Measurements from ENCODE around the gene CHST1. TPM values are rescaled to one million over a fixed set of nuclear protein-coding genes. Genes with fewer than 3 reads are reported as not detected.

Gene CHST1
- total RNA-seq, 1 donor, result 1.1 TPM

DNA sequence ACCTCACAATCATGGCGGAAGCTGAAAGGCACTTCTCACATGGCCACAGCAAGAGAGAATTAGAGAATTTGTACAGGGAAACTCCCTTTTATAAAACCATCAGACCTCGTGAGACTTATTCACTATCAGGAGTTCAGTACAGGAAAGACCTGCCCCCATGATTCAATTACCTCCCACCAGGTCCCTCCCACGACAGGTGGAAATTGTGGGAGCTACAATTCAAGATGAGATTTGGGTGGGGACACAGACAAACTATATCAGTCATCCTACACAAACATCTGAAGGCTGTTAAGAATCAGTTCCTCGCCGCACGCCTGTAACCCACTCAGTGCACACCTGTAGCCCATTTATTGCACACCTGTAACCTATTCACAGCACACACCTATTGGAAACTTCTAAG lies 39.8 kb downstream of the CHST1 start:
- no peaks in the 10 kb centered on the region for H4K20me1 ChIP-seq (ENCODE audit: insufficient read depth, low read length)
- H3K27me3 ChIP-seq (ENCODE audit: insufficient read depth, low read length), result peaks cover 3% of the 10 kb centered on the region
- TF ChIP-seq, protein P1, sequence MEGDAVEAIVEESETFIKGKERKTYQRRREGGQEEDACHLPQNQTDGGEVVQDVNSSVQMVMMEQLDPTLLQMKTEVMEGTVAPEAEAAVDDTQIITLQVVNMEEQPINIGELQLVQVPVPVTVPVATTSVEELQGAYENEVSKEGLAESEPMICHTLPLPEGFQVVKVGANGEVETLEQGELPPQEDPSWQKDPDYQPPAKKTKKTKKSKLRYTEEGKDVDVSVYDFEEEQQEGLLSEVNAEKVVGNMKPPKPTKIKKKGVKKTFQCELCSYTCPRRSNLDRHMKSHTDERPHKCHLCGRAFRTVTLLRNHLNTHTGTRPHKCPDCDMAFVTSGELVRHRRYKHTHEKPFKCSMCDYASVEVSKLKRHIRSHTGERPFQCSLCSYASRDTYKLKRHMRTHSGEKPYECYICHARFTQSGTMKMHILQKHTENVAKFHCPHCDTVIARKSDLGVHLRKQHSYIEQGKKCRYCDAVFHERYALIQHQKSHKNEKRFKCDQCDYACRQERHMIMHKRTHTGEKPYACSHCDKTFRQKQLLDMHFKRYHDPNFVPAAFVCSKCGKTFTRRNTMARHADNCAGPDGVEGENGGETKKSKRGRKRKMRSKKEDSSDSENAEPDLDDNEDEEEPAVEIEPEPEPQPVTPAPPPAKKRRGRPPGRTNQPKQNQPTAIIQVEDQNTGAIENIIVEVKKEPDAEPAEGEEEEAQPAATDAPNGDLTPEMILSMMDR (IDR thresholded peaks at IDR 0.05; ENCODE audit: extremely low read depth, low read depth, low read length), result no peak
- H2AFZ ChIP-seq (ENCODE audit: low read length), result no peak overlapping the region
- DNase-seq (ENCODE audit: insufficient read length, low spot score, missing footprints), result no peak
- no peaks in the 10 kb centered on the region for H3K79me2 ChIP-seq (ENCODE audit: insufficient read depth, low read length)
- H3K4me3 ChIP-seq (ENCODE audit: insufficient read depth, low read length), result no peak overlapping the region
- H3K4me2 ChIP-seq (ENCODE audit: insufficient read depth, low read length), result no peak overlapping the region
- no peaks in the 10 kb centered on the region for H3K36me3 ChIP-seq (ENCODE audit: insufficient read depth, low read length)
- no peak overlapping the region for H3K27ac ChIP-seq (ENCODE audit: low read depth, low read length)
- no peaks in the 10 kb centered on the region for H3K4me1 ChIP-seq (ENCODE audit: insufficient read depth, low read length)
- peaks cover 3% of the 10 kb centered on the region for H3K9me3 ChIP-seq (ENCODE audit: low read depth, low read length)

DNA sequence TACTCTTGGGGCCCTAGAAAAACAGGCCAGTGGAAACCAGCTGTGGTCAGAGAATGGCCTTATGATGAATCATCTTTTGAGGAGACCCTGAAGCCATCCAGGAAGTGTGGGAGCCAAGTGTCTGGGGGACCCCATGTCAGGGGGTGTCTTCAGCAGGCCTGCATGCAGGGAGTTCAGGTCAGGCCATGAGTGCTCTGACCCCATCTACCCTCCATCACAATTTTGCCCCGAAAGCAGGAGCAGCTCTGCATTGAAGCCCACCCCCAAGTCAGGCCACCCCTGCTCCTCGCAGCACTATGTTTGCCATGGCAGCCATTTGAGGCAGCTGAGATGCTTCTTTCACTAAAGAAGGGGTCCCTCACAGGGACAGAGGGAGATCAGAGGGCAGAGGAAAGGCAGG lies 41.3 kb downstream of the CHST1 start:
- TF ChIP-seq, protein P1 (IDR thresholded peaks at IDR 0.05; ENCODE audit: extremely low read depth, low read depth, low read length), result no peak
- no peak overlapping the region for H3K4me2 ChIP-seq (ENCODE audit: insufficient read depth, low read length)
- H3K4me1 ChIP-seq (ENCODE audit: insufficient read depth, low read length), result no peaks in the 10 kb centered on the region
- no peaks in the 10 kb centered on the region for H3K79me2 ChIP-seq (ENCODE audit: insufficient read depth, low read length)
- no peaks in the 10 kb centered on the region for H4K20me1 ChIP-seq (ENCODE audit: insufficient read depth, low read length)
- peaks cover 3% of the 10 kb centered on the region for H3K9me3 ChIP-seq (ENCODE audit: low read depth, low read length)
- no peaks in the 10 kb centered on the region for H3K36me3 ChIP-seq (ENCODE audit: insufficient read depth, low read length)
- H3K27ac ChIP-seq (ENCODE audit: low read depth, low read length), result no peak overlapping the region
- DNase-seq (ENCODE audit: insufficient read length, low spot score, missing footprints), result no peak
- no peak overlapping the region for H2AFZ ChIP-seq (ENCODE audit: low read length)
- no peak overlapping the region for H3K4me3 ChIP-seq (ENCODE audit: insufficient read depth, low read length)
- peaks cover 3% of the 10 kb centered on the region for H3K27me3 ChIP-seq (ENCODE audit: insufficient read depth, low read length)

DNA sequence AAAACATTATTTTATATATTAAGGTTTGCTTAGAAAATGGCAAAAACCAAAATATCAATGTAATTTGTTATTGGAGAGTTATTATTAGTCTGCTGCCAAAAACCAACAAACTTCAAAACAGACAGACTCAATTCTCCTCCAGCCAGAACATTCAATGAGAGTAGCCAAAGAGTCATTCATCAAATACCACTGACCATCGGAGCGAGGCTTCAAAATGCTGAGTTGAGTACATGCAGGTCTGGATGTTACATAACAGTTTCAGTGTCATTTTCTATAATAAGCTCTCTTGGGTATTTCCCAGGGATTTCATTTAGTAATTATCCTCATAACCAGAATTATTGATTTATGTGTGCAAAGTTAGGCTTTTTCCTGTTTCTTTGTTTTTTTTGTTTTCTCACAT lies 42.6 kb downstream of the CHST1 start:
- no peaks in the 10 kb centered on the region for H3K79me2 ChIP-seq (ENCODE audit: insufficient read depth, low read length)
- H2AFZ ChIP-seq (ENCODE audit: low read length), result no peak overlapping the region

DNA sequence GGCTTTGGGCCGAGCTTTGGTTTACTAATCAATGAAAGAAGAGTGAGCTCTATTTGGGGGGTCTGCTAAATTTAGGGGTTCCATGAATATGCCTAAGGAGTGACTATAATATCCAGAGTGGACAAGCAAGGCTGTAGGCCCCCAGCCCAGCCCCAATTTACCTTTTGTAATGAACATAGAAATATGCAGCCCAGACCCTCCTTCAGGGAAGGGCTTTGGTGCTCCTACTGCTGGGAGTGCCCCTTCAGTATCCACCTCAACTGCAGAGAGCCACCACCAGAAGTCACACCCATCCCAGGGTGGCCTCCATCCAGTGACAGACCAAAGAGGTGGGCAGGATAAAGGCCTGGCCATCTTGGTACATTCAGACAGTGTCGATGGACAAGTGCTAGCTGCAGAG lies 43.1 kb downstream of the CHST1 start:
- H3K4me2 ChIP-seq (ENCODE audit: insufficient read depth, low read length), result no peak overlapping the region
- no peaks in the 10 kb centered on the region for H4K20me1 ChIP-seq (ENCODE audit: insufficient read depth, low read length)
- H3K27me3 ChIP-seq (ENCODE audit: insufficient read depth, low read length), result peaks cover 14% of the 10 kb centered on the region
- no peaks in the 10 kb centered on the region for H3K4me1 ChIP-seq (ENCODE audit: insufficient read depth, low read length)
- no peaks in the 10 kb centered on the region for H3K36me3 ChIP-seq (ENCODE audit: insufficient read depth, low read length)
- H2AFZ ChIP-seq (ENCODE audit: low read length), result no peak overlapping the region
- TF ChIP-seq, protein P1 (IDR thresholded peaks at IDR 0.05; ENCODE audit: extremely low read depth, low read depth, low read length), result no peak
- H3K9me3 ChIP-seq (ENCODE audit: low read depth, low read length), result peaks cover 3% of the 10 kb centered on the region
- no peak for DNase-seq (ENCODE audit: insufficient read length, low spot score, missing footprints)
- no peak overlapping the region for H3K4me3 ChIP-seq (ENCODE audit: insufficient read depth, low read length)
- no peak overlapping the region for H3K27ac ChIP-seq (ENCODE audit: low read depth, low read length)
- H3K79me2 ChIP-seq (ENCODE audit: insufficient read depth, low read length), result no peaks in the 10 kb centered on the region

More for the DNA sequence above, 42.6 kb downstream of the CHST1 start:
- H3K4me1 ChIP-seq (ENCODE audit: insufficient read depth, low read length), result no peaks in the 10 kb centered on the region
- H3K4me2 ChIP-seq (ENCODE audit: insufficient read depth, low read length), result no peak overlapping the region
- TF ChIP-seq, protein P1 (IDR thresholded peaks at IDR 0.05; ENCODE audit: extremely low read depth, low read depth, low read length), result no peak
- H4K20me1 ChIP-seq (ENCODE audit: insufficient read depth, low read length), result no peaks in the 10 kb centered on the region
- peaks cover 8% of the 10 kb centered on the region for H3K27me3 ChIP-seq (ENCODE audit: insufficient read depth, low read length)
- DNase-seq (ENCODE audit: insufficient read length, low spot score, missing footprints), result no peak
- H3K27ac ChIP-seq (ENCODE audit: low read depth, low read length), result no peak overlapping the region
- peaks cover 3% of the 10 kb centered on the region for H3K9me3 ChIP-seq (ENCODE audit: low read depth, low read length)
- H3K4me3 ChIP-seq (ENCODE audit: insufficient read depth, low read length), result no peak overlapping the region
- no peaks in the 10 kb centered on the region for H3K36me3 ChIP-seq (ENCODE audit: insufficient read depth, low read length)
